Measurements from ENCODE around the gene HDAC4.
"Not testable (repeated sequence)": the region's sequence is repeated elsewhere in the genome, so short reads cannot be mapped to it uniquely, and the experiment has no call there.

Gene HDAC4

DNA sequence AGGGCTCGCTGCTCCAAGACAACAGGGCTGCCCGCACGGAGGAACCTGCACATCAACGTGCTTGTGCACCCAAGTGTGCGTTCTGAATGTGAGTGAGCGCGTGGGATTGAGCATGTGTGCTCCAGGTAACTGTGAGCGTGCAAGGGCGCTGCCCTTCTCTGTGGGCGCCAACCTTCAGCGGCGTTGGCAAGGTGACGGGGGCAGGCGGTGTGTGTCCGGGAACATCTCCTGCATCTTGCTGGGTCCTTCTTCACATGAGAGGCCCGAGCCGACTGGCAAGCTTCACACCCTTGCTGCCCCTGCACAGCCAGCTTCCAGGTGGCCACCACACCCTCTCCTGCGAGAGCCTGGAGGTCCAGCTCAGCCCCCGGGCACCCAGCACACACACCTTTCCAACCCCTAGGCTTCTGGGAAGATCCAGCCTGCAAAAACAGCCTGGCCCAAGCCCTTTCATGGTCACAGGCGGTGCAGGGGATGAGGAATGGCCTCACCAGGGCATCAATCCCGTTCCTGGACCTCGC, 220.9 kb downstream of the HDAC4 start:
- no peak for DNase-seq

DNA sequence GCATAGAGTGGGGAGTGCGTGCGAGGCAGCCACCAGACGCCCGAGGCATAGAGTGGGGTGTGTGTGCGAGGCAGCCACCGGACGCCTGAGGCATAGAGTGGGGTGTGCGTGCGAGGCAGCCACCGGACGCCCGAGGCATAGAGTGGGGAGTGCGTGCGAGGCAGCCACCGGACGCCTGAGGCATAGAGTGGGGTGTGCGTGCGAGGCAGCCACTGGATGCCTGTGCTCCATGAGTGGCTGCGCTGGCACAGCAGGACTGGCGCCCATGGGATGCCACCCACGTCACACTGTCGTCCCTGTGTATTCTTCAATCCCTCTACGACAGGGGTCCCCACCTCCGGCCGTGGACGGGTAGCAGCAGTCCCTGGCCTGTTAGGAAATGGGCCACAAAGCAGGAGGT, 221.9 kb downstream of the HDAC4 start:
- DNase-seq = no peak

DNA sequence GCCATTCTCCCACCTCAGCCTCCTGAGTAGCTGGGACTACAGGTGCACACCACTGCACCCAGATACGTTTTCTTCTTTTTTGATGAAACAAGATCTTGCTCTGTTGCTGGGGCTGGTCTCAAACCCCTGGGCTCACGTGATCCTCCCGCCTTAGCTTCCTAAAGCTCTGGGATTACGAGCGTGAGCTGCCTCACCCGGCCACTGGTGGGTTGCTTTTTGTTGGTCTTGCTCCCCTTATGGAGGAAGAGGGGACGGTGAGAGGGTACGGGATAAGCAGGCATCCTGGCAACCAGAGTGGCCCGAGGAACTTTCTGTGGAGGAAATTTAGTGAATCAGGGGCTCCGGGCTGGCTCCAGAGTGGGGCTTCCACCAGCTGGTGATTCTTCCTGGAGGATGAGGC, 222.3 kb downstream of the HDAC4 start:
- no peak for DNase-seq

DNA sequence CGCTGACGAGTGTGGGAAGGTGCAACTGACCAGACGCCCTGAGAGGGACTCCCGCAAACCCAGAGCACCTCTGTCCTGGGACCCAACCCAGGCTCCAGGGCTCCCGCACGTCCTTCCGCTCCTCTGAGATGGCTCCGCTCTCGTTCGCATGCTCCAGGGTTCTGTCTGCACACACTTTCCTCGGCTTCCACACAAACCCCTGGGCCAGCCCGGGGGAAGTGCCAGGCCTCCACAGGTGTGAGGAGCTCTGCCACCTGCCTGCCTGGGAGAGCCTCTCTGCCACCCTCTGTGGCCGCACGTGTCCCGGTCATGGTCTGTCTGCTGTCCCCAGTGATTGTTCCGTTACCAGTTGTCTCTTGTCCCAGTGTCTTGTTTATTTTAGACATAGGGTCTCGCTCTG, 222.9 kb downstream of the HDAC4 start:
- no peak for DNase-seq

DNA sequence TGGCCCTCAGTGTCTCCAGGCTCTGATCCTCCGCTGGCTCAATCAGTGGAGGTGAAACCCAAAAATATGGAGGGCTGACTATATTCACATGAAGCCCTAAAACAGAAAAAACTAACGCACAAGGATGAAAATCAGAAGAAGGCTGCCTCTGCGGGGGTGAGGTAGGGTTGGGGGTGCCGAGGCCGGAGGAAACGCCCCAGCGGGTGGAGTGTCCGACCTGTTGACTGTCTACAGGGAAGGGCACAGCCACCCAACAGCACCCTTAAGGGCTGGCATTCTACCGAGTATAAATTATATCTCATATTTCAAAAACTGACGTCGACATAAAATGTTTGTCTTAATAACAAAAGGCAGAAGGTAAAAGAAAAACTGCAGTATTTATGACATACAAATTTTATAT, 223.5 kb downstream of the HDAC4 start:
- no peak for DNase-seq

DNA sequence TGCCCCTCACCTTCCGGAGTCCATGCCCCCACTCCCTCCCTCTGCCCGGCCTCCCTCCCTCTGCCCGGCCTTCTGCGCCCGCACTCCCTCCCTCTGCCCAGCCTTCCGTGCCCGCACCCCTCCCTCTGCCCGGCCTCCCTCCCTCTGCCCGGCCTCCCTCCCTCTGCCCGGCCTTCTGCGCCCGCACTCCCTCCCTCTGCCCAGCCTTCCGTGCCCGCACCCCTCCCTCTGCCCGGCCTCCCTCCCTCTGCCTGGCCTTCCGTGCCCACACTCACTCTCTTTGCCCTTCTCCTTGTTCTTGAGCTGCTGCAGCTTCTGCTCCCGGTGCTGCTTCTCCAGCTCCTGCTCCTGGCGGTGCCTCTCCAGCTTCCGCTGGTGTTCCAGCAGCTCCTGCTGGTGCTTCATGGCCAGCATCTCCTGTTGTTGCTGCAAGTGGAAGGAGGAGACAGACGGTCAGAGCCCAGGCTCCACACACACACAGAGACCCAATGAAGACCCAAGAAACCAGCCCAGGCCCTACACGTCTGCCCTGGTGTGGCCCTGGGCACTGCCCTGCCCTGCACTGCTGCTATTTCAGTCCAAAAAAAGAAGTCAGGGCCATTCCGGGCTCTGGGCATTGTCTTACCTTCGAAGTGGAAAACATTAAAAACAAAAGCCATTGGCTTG, 224.5 kb downstream of the HDAC4 start:
- DNase-seq = not testable (repeated sequence)

DNA sequence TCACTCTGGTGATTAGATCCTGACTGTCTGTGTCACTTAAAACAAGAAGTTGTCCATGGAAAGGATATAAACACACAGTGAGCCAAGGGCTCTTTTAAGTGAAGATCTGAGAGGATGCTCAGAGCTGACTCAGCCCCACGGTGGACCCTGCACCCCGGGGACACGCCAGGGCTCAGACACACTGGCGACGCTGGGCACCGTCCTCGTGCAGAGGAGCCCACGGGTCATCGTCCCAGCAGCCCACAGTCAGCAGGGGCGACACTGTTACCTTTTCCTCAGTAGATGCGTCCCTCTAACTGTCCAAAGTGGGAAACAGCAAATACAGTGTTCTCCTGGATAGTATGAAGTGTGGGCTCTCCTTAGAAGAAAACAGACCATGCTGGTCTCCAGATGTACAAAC, 225.6 kb downstream of the HDAC4 start:
- DNase-seq = no peak

DNA sequence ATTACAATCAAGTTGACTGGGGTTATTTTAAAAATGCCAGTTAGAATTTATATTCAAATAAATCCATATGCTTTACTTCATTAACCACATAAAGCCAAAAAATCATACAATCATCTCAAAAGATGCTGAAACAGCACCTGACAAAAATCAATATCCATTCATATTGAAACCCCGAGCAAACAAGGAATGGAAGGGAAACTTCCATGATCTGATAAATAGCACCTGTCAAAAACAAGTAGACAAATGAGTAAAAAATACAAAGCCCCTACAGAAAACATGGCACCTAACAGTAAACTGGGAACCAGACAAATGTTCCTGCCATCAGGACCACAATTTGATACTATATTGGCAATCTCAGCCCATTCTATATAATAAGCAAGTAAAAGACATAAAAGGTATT, 227.5 kb downstream of the HDAC4 start:
- peak in 1 of 3 experiments; percentile 20 for DNase-seq

DNA sequence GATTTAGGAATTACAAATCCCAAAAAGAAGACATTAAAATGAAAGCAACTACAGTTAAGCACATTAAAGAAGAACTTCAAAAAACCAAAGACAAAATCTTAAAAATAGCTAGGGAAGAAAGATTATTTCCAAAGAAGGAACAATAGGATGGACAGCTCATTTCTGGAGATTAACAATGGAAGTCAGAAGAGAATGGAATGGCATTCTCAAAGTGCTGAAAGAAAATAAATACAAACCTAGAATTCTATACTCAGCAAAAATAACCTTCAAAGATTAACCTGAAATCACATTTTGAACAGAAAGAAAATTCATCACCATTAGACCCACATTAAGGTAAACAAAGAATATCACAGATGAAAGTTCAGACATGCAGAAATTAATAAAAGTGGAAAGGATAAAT, 229.2 kb downstream of the HDAC4 start:
- no peak for DNase-seq

DNA sequence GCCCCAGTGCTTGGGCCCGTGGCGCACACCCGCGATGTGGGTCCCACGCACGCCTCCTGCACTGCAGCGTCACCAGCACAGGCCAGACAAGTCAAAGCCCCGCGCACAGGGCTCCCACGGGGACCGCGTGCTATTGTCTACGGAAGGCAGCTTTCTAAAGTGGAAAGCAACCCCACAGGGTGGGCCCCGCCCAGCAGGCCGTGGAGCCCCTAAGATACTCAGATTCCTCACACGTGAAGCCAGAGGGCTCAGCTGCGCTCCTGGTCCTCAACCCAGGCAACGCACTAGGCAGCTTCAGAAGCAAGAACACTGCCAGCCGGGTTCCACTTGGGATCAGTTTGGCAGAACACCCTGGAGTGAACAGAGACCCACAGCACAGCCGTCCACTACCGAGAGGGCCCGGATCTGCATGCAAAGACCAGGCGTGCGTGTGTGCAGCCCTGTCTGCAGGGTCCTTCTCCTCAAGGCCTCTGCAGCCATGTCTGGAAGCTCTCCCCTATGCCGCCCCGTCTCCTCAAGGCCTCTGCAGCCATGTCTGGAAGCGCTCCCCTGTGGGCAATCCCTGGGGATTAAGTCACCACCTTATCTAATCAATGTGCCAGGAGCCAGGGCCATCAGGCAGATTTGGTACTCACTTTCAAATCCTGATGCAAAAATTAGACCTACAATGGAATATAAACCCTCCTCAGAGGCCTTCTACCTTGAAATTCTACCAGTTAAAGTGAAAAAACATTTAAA, 231.3 kb downstream of the HDAC4 start:
- DNase-seq = no peak

DNA sequence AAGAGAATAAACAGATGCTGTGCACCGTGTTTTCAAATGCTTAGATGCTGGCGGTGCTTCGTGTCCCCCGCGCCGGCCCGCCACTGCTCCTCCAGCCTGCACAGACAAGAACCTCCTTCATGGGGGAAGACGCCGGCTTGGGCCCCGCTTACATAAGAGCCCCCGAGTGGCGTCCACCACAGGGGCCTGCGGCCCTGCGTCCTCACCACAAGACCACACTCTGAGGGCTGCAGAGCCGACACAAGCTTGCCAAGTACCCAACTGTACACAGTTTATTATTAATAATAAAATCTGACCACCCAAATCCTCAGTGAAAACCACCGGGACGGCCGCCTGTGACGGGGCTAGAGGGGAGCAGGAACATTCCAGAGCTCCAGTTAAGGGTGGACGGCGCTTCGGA, 232.2 kb downstream of the HDAC4 start:
- no peak for DNase-seq

DNA sequence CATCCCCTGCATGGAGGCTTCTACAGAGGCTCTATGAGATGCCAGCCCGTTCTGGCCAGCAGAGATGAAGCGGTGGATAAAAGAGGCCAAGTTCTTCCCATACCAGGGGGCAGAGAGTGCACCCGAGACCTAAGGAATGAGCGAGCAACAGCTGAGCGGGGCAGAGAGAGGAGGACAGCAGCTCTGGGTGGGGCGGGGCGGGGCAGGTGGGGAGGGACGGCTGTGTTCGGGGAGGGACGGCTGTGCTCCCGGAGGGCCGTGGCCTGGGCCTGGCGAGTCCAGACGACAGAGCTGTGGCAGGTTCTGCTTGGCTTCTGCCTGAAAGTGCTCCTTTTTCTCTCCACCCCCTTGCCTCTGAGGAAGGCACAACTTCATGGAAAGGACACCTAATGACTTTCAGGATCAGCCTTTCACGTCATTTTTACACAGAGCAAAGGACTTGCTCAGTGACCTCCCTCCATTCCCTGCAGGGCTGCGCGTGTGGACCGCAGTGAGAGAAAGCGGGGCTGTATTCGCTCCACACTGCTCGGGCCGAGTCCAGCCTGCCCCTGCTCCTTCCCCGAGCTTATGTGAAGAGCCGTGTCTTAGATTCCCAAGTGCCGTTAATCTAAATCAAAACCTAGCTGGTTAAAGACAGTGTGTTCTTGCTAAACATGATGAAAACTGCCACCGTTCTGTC, 232.9 kb downstream of the HDAC4 start:
- no peak for DNase-seq

DNA sequence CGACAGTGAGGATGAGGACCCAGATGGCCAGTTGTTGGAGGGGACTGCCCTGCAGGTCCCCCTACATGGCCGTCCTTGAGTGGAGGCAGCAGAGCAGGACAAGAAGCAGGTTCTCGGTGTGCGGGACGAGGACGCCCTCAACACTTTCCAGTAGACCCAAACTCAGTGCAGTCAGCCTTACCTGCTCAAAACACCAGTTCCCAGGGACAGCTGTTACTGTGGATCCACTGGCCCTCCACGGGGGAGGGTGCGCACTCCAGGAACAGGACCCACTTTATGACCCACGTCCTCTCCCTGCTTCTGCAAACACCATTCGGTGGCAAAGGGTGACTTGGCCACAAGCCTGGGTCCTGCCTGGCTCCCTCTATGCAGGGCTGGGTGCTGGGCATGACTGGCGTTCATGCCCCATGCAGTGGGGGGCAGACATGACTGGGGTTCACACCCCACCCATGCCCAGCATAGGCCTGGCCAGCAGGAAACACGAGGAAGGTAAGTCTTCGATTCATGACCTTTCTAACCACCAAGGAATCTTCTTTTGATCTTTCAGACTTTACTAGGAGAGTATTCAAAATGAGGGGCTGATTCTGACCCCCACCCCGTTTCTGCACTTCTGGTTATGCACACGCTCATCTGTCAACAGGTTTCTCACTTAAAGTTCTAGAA, 233.7 kb downstream of the HDAC4 start:
- no peak for DNase-seq

DNA sequence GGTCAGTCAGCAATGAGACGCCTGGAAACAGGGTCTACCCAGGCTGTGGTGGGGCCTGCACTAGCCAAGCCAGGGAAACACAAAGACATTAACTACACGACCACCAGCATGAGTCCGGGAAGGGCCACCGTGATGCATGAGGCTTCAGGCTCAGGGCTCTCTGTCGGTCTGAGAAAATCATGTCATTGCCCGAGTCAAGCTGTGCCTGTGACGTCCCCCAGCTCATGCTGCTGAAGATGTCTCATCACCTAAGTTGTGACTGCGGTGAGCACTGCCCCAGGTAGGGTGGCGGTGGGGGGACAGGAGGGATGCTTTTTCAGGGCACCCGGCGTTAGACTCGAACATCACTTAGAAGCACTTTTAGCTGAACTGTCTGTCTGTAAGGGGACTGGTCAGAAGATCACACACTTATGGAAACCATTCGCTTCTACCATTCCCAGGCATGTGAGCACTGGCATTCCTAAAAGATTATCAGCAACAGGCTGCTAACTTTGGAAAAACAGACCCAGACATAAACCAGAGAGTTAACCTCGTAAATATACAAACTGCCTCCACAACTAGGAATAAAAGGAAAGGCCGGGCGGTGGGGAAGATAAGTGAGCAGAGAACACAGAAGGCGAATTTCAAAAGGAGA, 234.5 kb downstream of the HDAC4 start:
- no peak for DNase-seq

DNA sequence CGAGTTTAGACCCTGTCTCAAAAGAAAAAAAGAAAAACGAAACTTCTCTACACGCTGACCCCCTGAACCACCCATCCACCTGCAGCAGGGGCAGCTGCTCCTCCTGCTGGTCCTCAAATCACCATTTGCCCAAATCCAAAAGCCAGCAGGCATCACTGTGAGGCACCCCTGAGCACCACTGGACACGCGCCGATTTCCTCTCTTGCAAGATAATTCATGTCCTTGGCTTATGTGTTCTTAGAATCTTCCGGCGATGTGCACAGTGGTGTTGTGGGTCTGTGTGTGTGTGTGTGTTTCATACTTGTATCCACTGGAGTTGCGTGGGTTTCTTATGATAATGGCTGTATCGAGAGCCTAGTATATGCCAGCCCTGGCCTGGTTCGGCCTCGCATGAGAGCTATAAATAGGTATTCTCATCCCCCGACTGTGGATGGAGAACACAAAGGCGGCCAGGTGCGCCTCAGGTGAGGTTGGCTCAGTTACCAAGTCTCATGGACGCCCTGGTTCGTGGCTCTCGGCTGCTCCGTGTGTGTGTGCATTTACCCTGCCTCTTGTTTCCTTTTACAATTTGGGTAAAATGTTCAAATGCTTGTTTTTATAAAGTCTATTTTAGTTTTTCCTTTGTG, 235.5 kb downstream of the HDAC4 start:
- no peak for DNase-seq

DNA sequence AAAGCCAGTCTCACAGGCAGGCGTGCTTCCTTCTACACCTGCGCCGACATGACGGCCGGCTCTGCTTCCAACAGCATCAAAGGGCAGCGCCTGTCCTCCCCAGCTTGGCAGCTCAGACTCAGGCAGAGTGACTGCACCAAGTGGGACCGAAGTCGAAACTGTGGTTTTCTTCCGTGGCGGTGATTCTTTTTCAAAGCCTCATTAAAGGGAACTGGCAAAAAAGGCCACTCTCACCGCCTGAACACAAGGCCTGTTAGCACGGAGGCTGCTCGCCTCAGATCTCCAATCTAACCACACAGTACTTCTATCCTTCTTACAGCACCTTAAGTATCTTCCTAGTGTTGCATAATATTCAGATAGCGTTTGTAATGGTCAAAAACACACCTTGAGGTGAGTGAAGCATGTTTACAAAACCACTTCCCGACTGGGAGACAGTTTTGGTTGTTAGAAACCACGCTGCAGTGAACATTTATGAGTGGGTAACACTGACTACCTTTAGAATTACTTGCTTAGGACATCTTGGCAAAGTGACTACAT, 236.4 kb downstream of the HDAC4 start:
- no peak for DNase-seq

DNA sequence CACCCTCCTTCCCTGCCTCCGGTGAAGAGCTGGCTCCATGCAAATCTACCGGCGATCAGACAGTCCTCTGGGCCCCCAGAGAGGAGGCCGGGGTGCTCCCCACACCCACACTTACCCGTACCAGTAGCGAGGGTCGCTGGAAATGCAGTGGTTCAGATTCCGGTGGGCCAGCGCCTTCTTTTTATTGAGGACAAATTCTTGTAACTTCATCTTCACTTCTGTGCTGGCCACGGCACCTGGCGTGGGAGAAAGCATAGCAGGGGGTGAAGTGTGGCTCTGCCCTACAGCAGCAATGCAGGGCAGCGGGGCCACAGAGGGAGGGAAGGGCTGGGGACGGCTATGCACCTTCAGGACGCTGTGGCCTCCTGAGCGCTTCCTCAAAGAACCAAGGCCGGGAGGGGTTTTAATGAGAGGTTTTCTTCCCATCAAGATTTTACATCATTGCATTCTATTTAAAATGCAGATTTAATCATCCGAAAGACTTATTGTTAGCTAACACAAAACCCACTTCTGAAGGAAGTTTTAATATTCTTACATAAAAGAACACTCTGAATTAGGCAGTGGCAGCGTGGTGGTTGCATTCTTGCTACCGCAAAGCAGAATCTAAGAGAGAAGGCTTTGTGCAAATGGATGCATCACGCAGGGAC, 237.0 kb downstream of the HDAC4 start:
- DNase-seq = no peak

DNA sequence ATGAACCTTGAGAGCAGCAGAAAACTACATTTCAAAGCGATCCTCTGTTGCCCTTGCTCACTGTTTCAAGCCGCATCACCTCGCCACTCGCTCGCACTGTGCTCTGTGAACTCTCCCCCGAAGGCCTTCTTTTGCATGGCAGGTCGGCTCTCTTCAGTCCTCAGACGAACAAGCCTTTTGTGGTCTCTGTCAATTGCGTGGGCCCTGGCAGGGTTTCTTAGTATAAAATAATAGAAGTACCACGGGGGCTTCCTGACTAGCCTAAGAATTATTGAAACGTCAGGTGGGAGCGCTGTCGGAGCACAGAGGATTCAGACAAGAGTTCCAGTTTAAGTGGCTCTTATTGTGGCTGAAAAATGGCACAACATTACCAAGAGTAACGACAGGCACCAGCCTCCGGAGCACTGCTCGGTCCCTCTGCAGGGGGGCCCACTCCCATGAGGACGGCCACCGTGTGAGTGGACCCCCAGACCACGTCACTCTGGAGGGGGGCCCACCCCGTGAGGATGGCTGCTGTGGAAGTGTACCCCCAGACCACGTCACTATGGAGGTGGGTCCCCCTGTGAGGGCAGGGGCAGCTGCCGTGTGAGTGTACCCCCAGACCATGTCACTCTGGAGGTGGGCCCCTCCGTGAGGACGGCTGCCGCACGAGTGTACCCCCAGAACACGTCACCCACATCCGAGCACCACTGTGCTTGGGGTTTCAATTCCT, 237.7 kb downstream of the HDAC4 start:
- no peak for DNase-seq

DNA sequence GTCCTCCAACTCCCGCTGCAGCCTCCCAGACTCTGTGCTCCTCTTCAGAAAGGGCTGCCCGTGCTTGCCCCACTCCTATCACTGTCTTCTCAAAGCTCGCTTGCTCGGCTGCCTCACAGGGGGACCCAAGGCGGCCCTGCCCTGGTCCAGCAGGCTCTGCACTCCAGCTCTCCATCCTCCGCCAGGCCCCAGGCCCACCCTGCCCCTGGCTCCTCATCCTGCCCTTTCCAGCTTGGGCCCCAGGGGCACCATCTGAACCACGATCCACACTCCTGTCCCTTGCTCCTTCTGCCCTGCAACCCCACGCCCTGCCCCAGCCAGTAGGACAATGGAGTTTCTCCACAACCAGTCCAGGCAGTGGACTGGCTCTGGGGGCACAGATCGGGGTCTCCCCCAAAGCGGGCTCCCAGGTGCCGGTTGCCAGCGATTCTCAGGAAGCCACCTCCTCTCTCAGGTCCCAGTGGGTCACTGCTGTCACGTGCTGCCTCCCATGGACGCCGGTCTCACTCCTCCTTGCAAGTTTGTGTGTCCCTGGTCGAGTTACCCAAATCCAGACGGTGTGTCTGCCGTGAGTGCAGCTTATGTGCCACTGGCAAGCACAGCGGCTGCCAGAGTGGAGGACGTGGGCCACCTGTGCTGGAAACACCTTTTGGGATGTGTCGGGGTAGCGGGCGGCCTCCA, 238.5 kb downstream of the HDAC4 start:
- DNase-seq = no peak

DNA sequence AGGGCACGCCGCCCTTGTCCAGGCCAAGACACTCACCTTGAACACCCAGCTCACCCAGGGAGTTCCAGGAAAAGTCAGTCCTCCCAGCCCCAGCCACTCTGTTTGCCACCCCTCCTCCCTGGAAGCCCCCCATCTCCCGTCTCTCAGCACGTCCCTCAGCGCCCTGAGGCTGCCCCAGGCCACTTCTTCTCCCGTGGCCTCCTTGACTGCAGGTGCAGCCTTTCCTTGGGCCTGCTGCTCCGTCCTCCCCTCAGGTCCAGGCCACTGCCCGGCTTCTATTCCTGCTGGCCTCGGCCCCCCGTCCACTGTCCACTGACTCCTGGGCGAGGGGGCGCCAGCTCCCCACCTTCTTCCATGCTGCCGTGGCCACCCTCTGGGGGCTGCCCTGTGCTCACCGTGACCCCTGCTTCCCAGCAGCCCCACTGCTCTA, 239.1 kb downstream of the HDAC4 start:
- DNase-seq = no peak

Data from NCI-H1417 (cell line).